Right lobe of liver (tissue), 4 donors: Measurements from ENCODE around the gene NDC1.
"Not testable (repeated sequence)": the region's sequence is repeated elsewhere in the genome, so short reads cannot be mapped to it uniquely, and the experiment has no call there.

Source experiments
- CTCF ChIP-seq, 4 donors: fragments of 200-600 bp in 3 of 4; fragments of 450-650 bp in 1 of 4; IDR thresholded peaks; one replicate each; pipeline versions ENCODE4 v1.5.1 to v1.8.0; 2016 to 2022; ENCODE audit warnings: antibody characterized with exemption in 4 of 4, mild to moderate bottlenecking in 2 of 4
- POLR2A ChIP-seq: fragments of 450-650 bp; IDR thresholded peaks from one replicate; pipeline ENCODE4 v1.6.1; 2017; ENCODE audit warnings: antibody characterized with exemption, mild to moderate bottlenecking
- donor health status: DM: no; HTN: no; CAD: no.
- donor health status: DM: no; HTN: no; CAD: no.
- donor health status: DM: no; HTN: yes; CAD: no.

- not testable (repeated sequence) for TF ChIP-seq CTCF (IDR thresholded peaks at IDR 0.05); POLR2A
Observed at GRCh38 chr1:53875150-53875549, 37.1 kb upstream of the NDC1 start.
